ENCODE results near the gene RIMS1. TPM values are rescaled to one million over a fixed set of nuclear protein-coding genes. Genes with fewer than 3 reads are reported as not detected.
A peak's percentile ranks its signal among the peaks of the same experiment; 100 is the strongest.

Gene RIMS1
- total RNA-seq, 1 donor: 1.3 TPM

DNA sequence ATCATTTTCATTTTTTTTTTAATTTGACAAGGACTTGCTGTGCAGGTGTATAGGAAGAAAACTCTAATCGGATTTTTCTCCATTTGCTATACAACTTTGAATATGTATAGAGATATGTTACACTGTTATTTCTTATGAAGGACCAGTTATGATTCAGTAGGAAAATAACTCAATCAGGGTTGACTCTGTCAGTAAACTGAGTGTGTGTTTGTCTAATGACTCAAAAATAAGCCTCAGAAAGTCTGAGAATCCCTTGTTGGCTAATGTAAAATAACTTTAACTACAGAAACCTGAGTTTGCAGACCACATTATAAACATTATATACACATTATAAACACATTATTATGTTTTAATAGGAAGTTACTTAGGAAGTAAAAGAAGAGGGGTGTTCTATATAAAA, 352.6 kb downstream of the RIMS1 start:
- H3K4me3 ChIP-seq (ENCODE audit: low read depth, low read length): no peak overlapping the region
- DNase-seq (ENCODE audit: low read depth): no peak
- TF ChIP-seq, protein P1, sequence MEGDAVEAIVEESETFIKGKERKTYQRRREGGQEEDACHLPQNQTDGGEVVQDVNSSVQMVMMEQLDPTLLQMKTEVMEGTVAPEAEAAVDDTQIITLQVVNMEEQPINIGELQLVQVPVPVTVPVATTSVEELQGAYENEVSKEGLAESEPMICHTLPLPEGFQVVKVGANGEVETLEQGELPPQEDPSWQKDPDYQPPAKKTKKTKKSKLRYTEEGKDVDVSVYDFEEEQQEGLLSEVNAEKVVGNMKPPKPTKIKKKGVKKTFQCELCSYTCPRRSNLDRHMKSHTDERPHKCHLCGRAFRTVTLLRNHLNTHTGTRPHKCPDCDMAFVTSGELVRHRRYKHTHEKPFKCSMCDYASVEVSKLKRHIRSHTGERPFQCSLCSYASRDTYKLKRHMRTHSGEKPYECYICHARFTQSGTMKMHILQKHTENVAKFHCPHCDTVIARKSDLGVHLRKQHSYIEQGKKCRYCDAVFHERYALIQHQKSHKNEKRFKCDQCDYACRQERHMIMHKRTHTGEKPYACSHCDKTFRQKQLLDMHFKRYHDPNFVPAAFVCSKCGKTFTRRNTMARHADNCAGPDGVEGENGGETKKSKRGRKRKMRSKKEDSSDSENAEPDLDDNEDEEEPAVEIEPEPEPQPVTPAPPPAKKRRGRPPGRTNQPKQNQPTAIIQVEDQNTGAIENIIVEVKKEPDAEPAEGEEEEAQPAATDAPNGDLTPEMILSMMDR (IDR thresholded peaks at IDR 0.05; ENCODE audit: insufficient read depth, low read depth, low read length): no peak

- TF ChIP-seq, protein P1 (IDR thresholded peaks at IDR 0.05; ENCODE audit: insufficient read depth, low read depth, low read length): no peak
- no peak for DNase-seq (ENCODE audit: low read depth)
- H3K4me3 ChIP-seq (ENCODE audit: low read depth, low read length): no peak overlapping the region
These were observed 359.2 kb downstream of the RIMS1 start for GRCh38 chr6:72245565-72245964.

GRCh38 chr6:72246926-72247325, 360.6 kb downstream of the RIMS1 start:
- TF ChIP-seq, protein P1 (IDR thresholded peaks at IDR 0.05; ENCODE audit: insufficient read depth, low read depth, low read length): no peak
- DNase-seq (ENCODE audit: low read depth): no peak
- no peak overlapping the region for H3K4me3 ChIP-seq (ENCODE audit: low read depth, low read length)

- TF ChIP-seq, protein P1 (IDR thresholded peaks at IDR 0.05; ENCODE audit: insufficient read depth, low read depth, low read length): no peak
- H3K4me3 ChIP-seq (ENCODE audit: low read depth, low read length): no peak overlapping the region
- no peak for DNase-seq (ENCODE audit: low read depth)
These were observed 362.3 kb downstream of the RIMS1 start for GRCh38 chr6:72248621-72249020.

DNA sequence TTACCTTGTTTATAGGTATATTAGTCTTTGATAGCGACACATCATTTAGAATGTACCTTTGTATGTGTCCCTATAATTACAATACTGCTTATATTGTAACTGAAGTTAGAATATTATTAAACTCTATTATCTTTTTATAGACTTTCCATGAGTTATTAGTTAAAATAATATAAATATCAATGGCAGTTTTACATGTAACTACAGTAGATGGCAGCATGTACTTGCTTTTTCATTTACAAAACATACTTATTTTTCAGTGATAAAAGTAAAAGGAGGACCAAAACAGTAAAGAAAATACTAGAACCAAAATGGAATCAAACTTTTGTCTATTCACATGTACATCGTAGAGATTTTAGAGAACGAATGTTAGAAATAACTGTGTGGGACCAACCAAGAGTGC, 364.3 kb downstream of the RIMS1 start:
- TF ChIP-seq, protein P1 (IDR thresholded peaks at IDR 0.05; ENCODE audit: insufficient read depth, low read depth, low read length): no peak
- no peak for DNase-seq (ENCODE audit: low read depth)

GRCh38 chr6:72260489-72260888, 374.1 kb downstream of the RIMS1 start:
- DNase-seq (ENCODE audit: low read depth): peak; percentile 6
- no peak overlapping the region for H3K4me3 ChIP-seq (ENCODE audit: low read depth, low read length)
- TF ChIP-seq, protein P1 (IDR thresholded peaks at IDR 0.05; ENCODE audit: insufficient read depth, low read depth, low read length): no peak

More for the DNA sequence above, 364.3 kb downstream of the RIMS1 start:
- H3K4me3 ChIP-seq (ENCODE audit: low read depth, low read length): no peak overlapping the region

- no peak for DNase-seq (ENCODE audit: low read depth)
- TF ChIP-seq, protein P1 (IDR thresholded peaks at IDR 0.05; ENCODE audit: insufficient read depth, low read depth, low read length): no peak
- H3K4me3 ChIP-seq (ENCODE audit: low read depth, low read length): no peak overlapping the region
These were observed 375.2 kb downstream of the RIMS1 start for GRCh38 chr6:72261554-72261953.

Data from fibroblast of villous mesenchyme (primary cell).